ENCODE data around the gene GALNT9.

DNA sequence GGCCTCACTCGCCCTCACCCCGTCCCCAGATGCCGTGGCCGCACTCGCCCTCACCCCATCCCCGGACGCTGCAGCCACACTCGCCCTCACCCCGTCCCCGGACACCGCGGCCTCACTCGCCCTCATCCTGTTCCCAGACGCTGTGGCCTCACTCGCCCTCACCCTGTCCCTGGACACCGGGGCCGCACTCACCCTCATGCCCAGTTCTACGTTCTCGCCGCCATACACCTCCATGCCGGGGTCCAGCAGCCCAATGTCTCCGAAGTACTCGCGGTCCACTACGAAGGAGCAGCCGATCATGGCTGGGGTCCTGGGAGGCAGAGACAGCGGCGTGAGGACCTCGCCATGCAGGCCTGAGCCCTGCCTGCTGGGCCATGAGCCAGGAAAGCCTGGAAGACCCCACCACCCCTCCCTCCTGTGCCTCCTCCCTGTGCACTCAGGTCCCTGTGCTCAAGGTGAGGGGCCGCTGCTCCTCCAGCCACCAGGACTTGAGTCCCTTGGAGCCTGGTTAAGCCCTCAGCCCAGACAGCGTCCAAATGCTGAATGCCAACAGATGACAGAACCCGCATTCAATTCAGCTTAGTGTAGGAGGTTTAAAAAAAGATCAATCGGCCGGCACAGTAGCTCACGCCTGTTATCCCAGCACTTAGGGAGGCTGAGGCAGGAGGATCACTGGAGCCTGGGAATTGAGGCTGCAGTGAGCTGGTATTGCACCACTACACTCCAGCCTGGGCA, 81.5 kb downstream of the GALNT9 start:
- TF ChIP-seq, protein P1, sequence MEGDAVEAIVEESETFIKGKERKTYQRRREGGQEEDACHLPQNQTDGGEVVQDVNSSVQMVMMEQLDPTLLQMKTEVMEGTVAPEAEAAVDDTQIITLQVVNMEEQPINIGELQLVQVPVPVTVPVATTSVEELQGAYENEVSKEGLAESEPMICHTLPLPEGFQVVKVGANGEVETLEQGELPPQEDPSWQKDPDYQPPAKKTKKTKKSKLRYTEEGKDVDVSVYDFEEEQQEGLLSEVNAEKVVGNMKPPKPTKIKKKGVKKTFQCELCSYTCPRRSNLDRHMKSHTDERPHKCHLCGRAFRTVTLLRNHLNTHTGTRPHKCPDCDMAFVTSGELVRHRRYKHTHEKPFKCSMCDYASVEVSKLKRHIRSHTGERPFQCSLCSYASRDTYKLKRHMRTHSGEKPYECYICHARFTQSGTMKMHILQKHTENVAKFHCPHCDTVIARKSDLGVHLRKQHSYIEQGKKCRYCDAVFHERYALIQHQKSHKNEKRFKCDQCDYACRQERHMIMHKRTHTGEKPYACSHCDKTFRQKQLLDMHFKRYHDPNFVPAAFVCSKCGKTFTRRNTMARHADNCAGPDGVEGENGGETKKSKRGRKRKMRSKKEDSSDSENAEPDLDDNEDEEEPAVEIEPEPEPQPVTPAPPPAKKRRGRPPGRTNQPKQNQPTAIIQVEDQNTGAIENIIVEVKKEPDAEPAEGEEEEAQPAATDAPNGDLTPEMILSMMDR (IDR thresholded peaks at IDR 0.05; ENCODE audit: poor library complexity) = no peak
- TF ChIP-seq EZH2phosphoT487 (IDR thresholded peaks at IDR 0.05; ENCODE audit: low read depth, severe bottlenecking, unreplicated experiment) = no peak
- TF ChIP-seq EZH2 (IDR thresholded peaks at IDR 0.05; ENCODE audit: borderline replicate concordance) = no peak

Data from hepatocyte (in vitro differentiated cells).